ENCODE results near the gene TRPM2.

The TRPM2 gene

GRCh38 chr21:44449473-44450363, 96.3 kb downstream of the TRPM2 start:
- no peak for DNase-seq

DNA sequence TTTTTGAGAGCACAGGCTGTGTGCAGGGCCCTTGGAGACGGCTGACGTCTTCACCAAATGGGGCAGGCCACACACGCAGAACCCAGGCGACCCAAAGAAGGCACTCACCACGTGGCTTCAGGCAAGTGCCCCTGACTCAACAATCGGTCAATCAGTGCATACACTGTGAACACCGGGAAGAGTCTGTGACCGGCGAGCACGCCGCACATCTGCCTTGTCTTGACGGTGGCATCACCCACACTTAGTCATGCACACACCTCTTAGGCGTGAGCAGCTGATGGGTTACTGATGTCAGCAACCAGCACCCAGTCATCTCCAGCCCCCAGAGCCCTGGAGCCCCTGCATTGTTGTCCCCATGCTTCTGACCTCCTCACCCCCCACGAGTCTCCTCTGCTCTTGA, 97.0 kb downstream of the TRPM2 start:
- no peak for DNase-seq

GRCh38 chr21:44450999-44451398, 97.6 kb downstream of the TRPM2 start:
- no peak for DNase-seq

DNA sequence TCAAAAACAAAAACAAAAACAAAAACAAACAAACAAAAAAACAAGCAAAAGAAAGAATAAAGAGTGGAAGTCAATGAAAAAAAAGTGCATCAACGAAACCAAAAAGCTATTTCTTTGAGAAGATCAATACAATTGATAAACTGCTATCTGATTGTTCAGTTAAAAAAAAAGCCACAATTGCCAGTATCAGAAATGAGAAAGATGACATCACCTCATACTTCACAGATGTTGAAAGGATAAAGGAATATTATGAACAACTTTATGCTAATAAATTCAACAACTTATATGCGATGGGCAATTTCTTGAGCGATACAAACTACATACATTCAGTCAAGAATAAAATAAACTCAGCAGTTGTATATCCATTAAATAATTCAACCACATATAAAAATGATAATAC, 99.7 kb downstream of the TRPM2 start:
- no peak for DNase-seq

DNA sequence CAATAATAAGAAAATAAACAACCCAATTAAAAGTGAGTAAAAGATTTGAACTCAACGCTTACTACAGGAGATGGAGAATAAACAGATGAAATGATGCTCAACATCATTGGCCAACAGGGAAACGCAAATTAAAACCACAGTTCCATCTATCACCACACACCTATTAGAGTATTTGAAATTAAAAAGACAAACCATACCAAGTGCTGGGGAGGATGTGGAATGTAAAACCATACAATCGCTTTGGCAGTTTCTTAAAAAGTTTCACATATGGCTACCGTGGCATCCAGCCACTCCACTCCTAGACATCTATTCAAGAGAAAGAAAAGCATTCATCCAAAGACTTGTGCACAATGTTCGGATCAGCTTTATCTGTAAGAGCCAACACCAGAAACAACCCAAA, 100.6 kb downstream of the TRPM2 start:
- no peak for DNase-seq

GRCh38 chr21:44454747-44455523, 101.5 kb downstream of the TRPM2 start, which contains the start of gene LRRC3:
TSS of gene LRRC3 (plus strand) at chr21:44455510. CDS start at chr21:44456645, 1,135 bp downstream.
- peak; percentile 84 for DNase-seq

- DNase-seq, result peak; percentile 49
Observed at GRCh38 chr21:44455524-44456213, 102.2 kb downstream of the TRPM2 start.

- DNase-seq, result no peak
Observed at GRCh38 chr21:44456214-44456914, 102.9 kb downstream of the TRPM2 start.

- no peak for DNase-seq
Observed at GRCh38 chr21:44456915-44457736, 103.7 kb downstream of the TRPM2 start.

GRCh38 chr21:44458971-44459711, 105.7 kb downstream of the TRPM2 start:
- no peak for DNase-seq

DNA sequence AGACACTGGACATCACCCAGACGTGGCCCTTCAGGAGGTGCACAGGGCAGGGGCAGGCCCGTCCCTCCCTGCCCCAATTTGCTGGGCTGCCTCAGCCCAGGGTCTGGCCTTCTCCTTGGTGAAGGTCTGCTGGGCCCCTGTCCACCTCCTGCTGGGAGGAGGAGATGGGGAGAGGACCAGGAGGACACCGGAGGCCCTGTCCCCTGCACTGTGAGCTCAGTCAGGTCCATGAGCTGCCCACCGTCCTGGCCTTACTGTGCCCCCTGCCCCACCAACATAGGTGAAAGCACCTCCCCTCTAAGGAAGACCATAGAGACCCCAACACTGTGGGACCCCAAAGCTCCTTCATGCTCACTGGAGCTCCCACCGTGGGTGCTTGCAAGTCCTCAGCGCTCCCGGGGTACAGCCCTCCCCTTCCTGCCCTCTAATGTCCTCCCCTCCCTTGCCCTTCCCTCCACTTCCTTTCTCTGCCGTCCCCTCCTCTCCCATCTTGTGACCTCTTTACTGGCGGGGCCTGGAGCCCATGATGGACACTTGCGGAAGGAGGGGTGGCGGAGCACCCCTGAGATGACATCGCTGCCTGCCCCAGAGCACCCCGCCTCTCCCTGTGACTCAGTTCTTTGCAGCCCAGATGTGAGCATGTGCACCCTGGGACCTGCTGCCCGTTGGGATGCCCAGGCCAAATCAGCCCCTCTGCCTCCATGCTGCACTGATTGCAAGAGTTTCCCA, 106.5 kb downstream of the TRPM2 start:
- no peak for DNase-seq

DNA sequence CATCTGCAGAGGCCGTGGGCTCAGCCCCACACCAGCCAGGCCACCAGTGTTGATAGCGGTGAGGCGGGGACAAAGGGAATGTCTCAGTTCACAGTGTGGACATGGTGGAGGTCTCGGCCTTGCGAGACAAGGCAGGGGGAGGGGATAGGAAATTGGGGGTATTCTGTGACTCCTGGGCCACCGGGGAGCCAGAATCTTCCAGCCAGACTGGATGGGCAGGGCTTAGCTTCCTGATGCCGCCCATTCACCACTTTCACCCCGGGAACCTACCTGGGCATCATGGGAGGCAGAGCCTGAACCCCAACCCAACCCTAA, 107.0 kb downstream of the TRPM2 start:
- no peak for DNase-seq

- DNase-seq, result no peak
Observed at GRCh38 chr21:44461005-44461404, 107.6 kb downstream of the TRPM2 start.

DNA sequence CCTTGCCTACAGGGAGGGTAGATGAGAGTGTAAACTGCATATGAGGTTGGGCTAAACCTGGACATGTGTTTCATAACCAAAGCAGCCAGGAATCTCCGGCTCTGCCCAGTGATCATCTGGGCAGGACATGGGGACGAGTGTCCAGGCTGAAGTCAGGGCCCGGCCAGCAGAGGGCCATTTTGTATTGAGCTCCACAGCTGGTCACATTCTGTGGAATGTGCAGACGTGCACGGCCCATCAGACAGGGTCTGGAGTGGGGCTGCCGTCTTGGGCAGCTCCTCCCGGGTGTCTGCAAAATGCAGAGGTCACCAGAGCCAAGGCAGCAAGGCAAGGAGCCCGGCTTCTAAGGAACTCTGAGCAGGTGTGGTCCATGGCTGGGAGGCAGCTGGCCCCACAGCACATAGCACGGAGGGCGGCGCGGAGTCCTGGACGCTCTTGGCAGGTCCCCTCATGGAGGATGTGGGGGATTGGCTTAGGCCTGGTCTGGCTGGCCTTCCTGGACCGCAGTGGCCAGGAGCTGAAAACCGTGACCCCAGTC, 108.1 kb downstream of the TRPM2 start:
- DNase-seq, result no peak

GRCh38 chr21:44462086-44462833, 108.8 kb downstream of the TRPM2 start:
- DNase-seq, result no peak

- DNase-seq, result no peak
Observed at GRCh38 chr21:44462834-44463200, 109.4 kb downstream of the TRPM2 start.

- no peak for DNase-seq
Observed at GRCh38 chr21:44463724-44464123, 110.3 kb downstream of the TRPM2 start.

- DNase-seq, result no peak
Observed at GRCh38 chr21:44464351-44464750, 110.9 kb downstream of the TRPM2 start.

GRCh38 chr21:44466351-44466954, 113.0 kb downstream of the TRPM2 start:
- no peak for DNase-seq
